Right lobe of liver (tissue), 6 donors: ENCODE measurements around the gene INAFM2. TPM values are rescaled to one million over a fixed set of nuclear protein-coding genes. Genes with fewer than 3 reads are reported as not detected.

Source experiments
- ATAC-seq, 4 donors: fragments of 200-7000 bp; cut with Tn5 transposase; one replicate each; pipeline ENCODE4 v1.9.1; 2020; ENCODE audit warnings: mild to moderate bottlenecking in 4 of 4, moderate library complexity in 4 of 4
- DNase-seq, 3 donors: peaks; one replicate each; pipeline ENCODE4 v3.0.0-alpha.2; 2020
- H3K27ac ChIP-seq, 3 donors: fragments of 200-600 bp; one replicate each; pipeline ENCODE4 v1.8.0; 2022
- H3K27me3 ChIP-seq, 2 donors: fragments of 200-600 bp; one replicate each; pipeline ENCODE4 v1.8.0; 2022
- H3K36me3 ChIP-seq, 4 donors: fragments of 200-600 bp; sonication (generic) in 1 of 4; one replicate each; pipeline versions ENCODE4 v1.5.1 to v1.8.0; 2017 to 2022; ENCODE audit warnings: control low read depth in 1 of 4
- H3K4me1 ChIP-seq, 4 donors: fragments of 200-600 bp; sonication (generic) in 1 of 4; one replicate each; pipeline versions ENCODE4 v1.5.1 to v1.8.0; 2017 to 2022; ENCODE audit warnings: control low read depth in 1 of 4
- H3K4me3 ChIP-seq, 3 donors: fragments of 200-600 bp; one replicate each; pipeline ENCODE4 v1.8.0; 2022
- H3K9me3 ChIP-seq, 4 donors: fragments of 200-600 bp; sonication (generic) in 1 of 4; one replicate each; pipeline versions ENCODE4 v1.5.1 to v1.8.0; 2017 to 2022; ENCODE audit warnings: control low read depth in 1 of 4
- CTCF ChIP-seq, 4 donors: fragments of 200-600 bp in 3 of 4; fragments of 450-650 bp in 1 of 4; IDR thresholded peaks; one replicate each; pipeline versions ENCODE4 v1.5.1 to v1.8.0; 2016 to 2022; ENCODE audit warnings: antibody characterized with exemption in 4 of 4, mild to moderate bottlenecking in 2 of 4
- POLR2A ChIP-seq: fragments of 450-650 bp; IDR thresholded peaks from one replicate; pipeline ENCODE4 v1.6.1; 2017; ENCODE audit warnings: antibody characterized with exemption, mild to moderate bottlenecking
- WGBS: methylation state at CpG from one replicate; pipeline ENCODE4 v1.1.6; 2018; ENCODE audit warnings: low coverage, low lambda C conversion rate; ENCODE audit not compliant: insufficient coverage; ENCODE audit errors: missing lambda C conversion rate; 5-methylcytosine and 5-hydroxymethylcytosine counted together
- intact Hi-C, 2 donors: fragments of 100-400 bp; cut with DNase I; formaldehyde crosslinking; loops; one replicate each; pipeline versions ENCODE4 v1.11.2 to v1.14.1; 2022
- long read RNA-seq: library from polyadenylated mRNA; unstranded; transcript quantifications from one replicate; pipeline ENCODE4 v2.0.0, GENCODE V29; 2019
- total RNA-seq, 6 experiments: library from RNA; depleted of rRNA in 2 of 6; stranded (reverse); fragments of >200 nt in 2 of 6; fragmentation: NEBNext Ultra II Directional in 3 of 6; extraction: Animal tissue kit (Norgen Biotek cat#: 25700) in 3 of 6; gene quantifications; one replicate each; pipeline versions ENCODE4 v1.1.0 to v1.2.4, GENCODE V29; 2016 to 2023
- donor health status: DM: no; HTN: yes; CAD: no.
- donor health status: DM: no; HTN: no; CAD: no.
- donor health status: DM: no; HTN: no; CAD: no.
- donor health status: DM: no; HTN: yes; CAD: no.
- donor health status: DM: no; HTN: yes; CAD: no.

INAFM2 gene
- 1 to 10 TPM; 4.6 to 8.7 (median 5.8) TPM for total RNA-seq
- long read RNA-seq, partial matches to known transcripts: 0 of 1 reads
- long read RNA-seq, other reads (novel, unspliced or antisense): 0 of 1 reads

GRCh38 chr15:40323239-40323952 lies at the start of gene INAFM2:
Gene INAFM2, plus strand, starts transcription at chr15:40323692. Its CDS starts 364 bp downstream, at chr15:40324056.
- TF ChIP-seq POLR2A (peak; percentile 51), CTCF (IDR thresholded peaks at IDR 0.05) (peak; percentile 51 to 68 (median 55))
- peak within 1 kb of the TSS; percentile 61 to 69 (median 67) for H3K4me3 ChIP-seq
- DNase-seq (peak; percentile 92), ATAC-seq (peak; percentile 91 to 95 (median 92))
- 0% methylated on average over 22 of the region's 103 CpGs for WGBS
- peaks cover 0 to 8% (median 0%) of the 10 kb centered on the region in 4 donors for H3K4me1 ChIP-seq
- H3K9me3 ChIP-seq: no peaks in the 10 kb centered on the region
- H3K27me3 ChIP-seq: no peaks in the 10 kb centered on the region
- intact Hi-C loops: no loop called here
- no peaks in the 10 kb centered on the region for H3K36me3 ChIP-seq
- H3K27ac ChIP-seq: peak within 1 kb of the TSS; percentile 21 to 75 (median 65)

- Histone ChIP-seq H3K27ac (no peak overlapping the region), H3K9me3 (no peaks in the 10 kb centered on the region), H3K4me1 (peaks cover 0 to 9% (median 0%) of the 10 kb centered on the region in 4 donors), H3K27me3 (no peaks in the 10 kb centered on the region), H3K4me3 (no peak overlapping the region), H3K36me3 (no peaks in the 10 kb centered on the region)
- intact Hi-C loops: loop anchor here (5.0 to 10.0 kb wide), 4 partner anchors 52 to 232 kb away; no protein-coding TSS in a partner anchor
- TF ChIP-seq POLR2A (no peak), CTCF (IDR thresholded peaks at IDR 0.05) (peak; percentile 100)
- ATAC-seq: peak; percentile 77 to 87 (median 81)
- WGBS: 1% methylated on average over 8 of the region's 26 CpGs
- DNase-seq: peak; percentile 84 to 85 (median 85)
Measured at GRCh38 chr15:40274350-40275274, 48.9 kb upstream of the INAFM2 start.

- H3K4me3 ChIP-seq: no peak overlapping the region
- no peak for TF ChIP-seq CTCF (IDR thresholded peaks at IDR 0.05)
- no peak for TF ChIP-seq POLR2A
- peaks cover 0 to 8% of the 10 kb centered on the region in 2 donors for H3K27me3 ChIP-seq
- no peak overlapping the region for H3K27ac ChIP-seq
- H3K4me1 ChIP-seq: peaks cover 0 to 9% (median 0%) of the 10 kb centered on the region in 4 donors
- intact Hi-C loops: loop anchor here (5.0 to 10.0 kb wide), 3 partner anchors 58 to 233 kb away; no protein-coding TSS in a partner anchor
- H3K36me3 ChIP-seq: no peaks in the 10 kb centered on the region
- no peaks in the 10 kb centered on the region for H3K9me3 ChIP-seq
- ATAC-seq (no peak), DNase-seq (no peak)
- 53% methylated on average over 5 of the region's 5 CpGs for WGBS
Measured at GRCh38 chr15:40275523-40275922, 48.0 kb upstream of the INAFM2 start.

GRCh38 chr15:40275954-40276353 lies 47.5 kb upstream of the INAFM2 start:
- H3K4me3 ChIP-seq: no peak overlapping the region
- no peaks in the 10 kb centered on the region for H3K36me3 ChIP-seq
- ATAC-seq (no peak), DNase-seq (no peak)
- intact Hi-C loops: loop anchor here (5.0 to 10.0 kb wide), 3 partner anchors 59 to 234 kb away; no protein-coding TSS in a partner anchor
- no peaks in the 10 kb centered on the region for H3K9me3 ChIP-seq
- H3K27ac ChIP-seq: no peak overlapping the region
- peaks cover 0 to 12% of the 10 kb centered on the region in 2 donors for H3K27me3 ChIP-seq
- WGBS: no CpG with 5 or more reads among the region's 7 CpGs
- peaks cover 0 to 9% (median 0%) of the 10 kb centered on the region in 4 donors for H3K4me1 ChIP-seq
- TF ChIP-seq CTCF (IDR thresholded peaks at IDR 0.05) (no peak), POLR2A (no peak)
